Mucosa of descending colon (tissue), 3 donors: ENCODE measurements around the gene HMOX1. TPM values are rescaled to one million over a fixed set of nuclear protein-coding genes. Genes with fewer than 3 reads are reported as not detected.

Source experiments
- ATAC-seq: fragments of 200-7000 bp; cut with Tn5 transposase; one replicate; pipeline ENCODE4 v1.9.1; 2020; ENCODE audit warnings: mild to moderate bottlenecking, moderate library complexity
- DNase-seq, 3 donors: peaks; one replicate each; pipeline ENCODE4 v3.0.0-alpha.2; 2020
- H3K36me3 ChIP-seq: fragments of 200-600 bp; one replicate; pipeline ENCODE4 v1.8.0; 2021; ENCODE audit warnings: low read depth, mild to moderate bottlenecking
- H3K4me1 ChIP-seq: fragments of 200-600 bp; one replicate; pipeline ENCODE4 v1.8.0; 2021; ENCODE audit warnings: low read depth, mild to moderate bottlenecking
- H3K4me3 ChIP-seq: fragments of 200-600 bp; one replicate; pipeline ENCODE4 v1.8.0; 2021; ENCODE audit warnings: mild to moderate bottlenecking
- H3K9me3 ChIP-seq: fragments of 200-600 bp; one replicate; pipeline ENCODE4 v1.8.0; 2021; ENCODE audit warnings: mild to moderate bottlenecking
- intact Hi-C, 2 donors: fragments of 100-400 bp; cut with DNase I in 1 of 2; cut with micrococcal nuclease in 1 of 2; formaldehyde crosslinking; loops; one replicate each; pipeline versions ENCODE4 v1.11.0 to v1.11.1; 2022; cut with DNase I, micrococcal nuclease
- long read RNA-seq, 2 donors: library from polyadenylated mRNA; unstranded; transcript quantifications; one replicate each; pipeline ENCODE4 v2.0.0, GENCODE V29; 2019 to 2021
- total RNA-seq, 3 donors: library from RNA; stranded (reverse); fragmentation: NEBNext Ultra II Directional in 2 of 3; extraction: Animal tissue kit (Norgen Biotek cat#: 25700) in 2 of 3; gene quantifications; one replicate each; pipeline versions ENCODE4 v1.2.1 to v1.2.4, GENCODE V29; 2021 to 2023
- TF ChIP-seq, protein P1 (sequence below): fragments of 200-600 bp; IDR thresholded peaks from one replicate; pipeline ENCODE4 v1.8.0; 2022; ENCODE audit warnings: antibody characterized with exemption, mild to moderate bottlenecking
- donor health status: DM: no; HTN: no; CAD: no; lungs with moderate emphysema.
- donor health status: DM: no; HTN: no; CAD: no.
- donor health status: DM: no; HTN: yes; CAD: no.

Gene HMOX1
- total RNA-seq: 10 to 100 TPM; 33.8 to 71.4 (median 55.5) TPM
- long read RNA-seq, donor 1, transcript HMOX1-201 (5 exons, 1,822 nt): major isoform, 6 of 9 reads
- long read RNA-seq, donor 1, partial matches to known transcripts: 2 of 9 reads
- long read RNA-seq, donor 1, other reads (novel, unspliced or antisense): 1 of 9 reads
- long read RNA-seq, donor 2, transcript HMOX1-201 (5 exons, 1,822 nt): major isoform, 30 of 36 reads
- long read RNA-seq, donor 2, partial matches to known transcripts: 3 of 36 reads
- long read RNA-seq, donor 2, other reads (novel, unspliced or antisense): 3 of 36 reads

GRCh38 chr22:35380537-35381423, at the start of gene HMOX1:
TSS of gene HMOX1 (plus strand) at chr22:35381096. CDS start at chr22:35381174, 78 bp downstream.
- DNase-seq (peak; percentile 92 to 95 (median 94)), ATAC-seq (peak; percentile 79)
- peaks cover 46% of the 10 kb centered on the region for H3K4me1 ChIP-seq
- TF ChIP-seq, protein P1, sequence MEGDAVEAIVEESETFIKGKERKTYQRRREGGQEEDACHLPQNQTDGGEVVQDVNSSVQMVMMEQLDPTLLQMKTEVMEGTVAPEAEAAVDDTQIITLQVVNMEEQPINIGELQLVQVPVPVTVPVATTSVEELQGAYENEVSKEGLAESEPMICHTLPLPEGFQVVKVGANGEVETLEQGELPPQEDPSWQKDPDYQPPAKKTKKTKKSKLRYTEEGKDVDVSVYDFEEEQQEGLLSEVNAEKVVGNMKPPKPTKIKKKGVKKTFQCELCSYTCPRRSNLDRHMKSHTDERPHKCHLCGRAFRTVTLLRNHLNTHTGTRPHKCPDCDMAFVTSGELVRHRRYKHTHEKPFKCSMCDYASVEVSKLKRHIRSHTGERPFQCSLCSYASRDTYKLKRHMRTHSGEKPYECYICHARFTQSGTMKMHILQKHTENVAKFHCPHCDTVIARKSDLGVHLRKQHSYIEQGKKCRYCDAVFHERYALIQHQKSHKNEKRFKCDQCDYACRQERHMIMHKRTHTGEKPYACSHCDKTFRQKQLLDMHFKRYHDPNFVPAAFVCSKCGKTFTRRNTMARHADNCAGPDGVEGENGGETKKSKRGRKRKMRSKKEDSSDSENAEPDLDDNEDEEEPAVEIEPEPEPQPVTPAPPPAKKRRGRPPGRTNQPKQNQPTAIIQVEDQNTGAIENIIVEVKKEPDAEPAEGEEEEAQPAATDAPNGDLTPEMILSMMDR: no peak
- H3K36me3 ChIP-seq: no peaks in the 10 kb centered on the region
- intact Hi-C loops: no loop called here
- no peaks in the 10 kb centered on the region for H3K9me3 ChIP-seq
- peak within 1 kb of the TSS; percentile 29 for H3K4me3 ChIP-seq

GRCh38 chr22:35332278-35332677, 48.6 kb upstream of the HMOX1 start:
- no peak overlapping the region for H3K4me3 ChIP-seq
- intact Hi-C loops: no loop called here
- peaks cover 5% of the 10 kb centered on the region for H3K36me3 ChIP-seq
- DNase-seq (no peak), ATAC-seq (no peak)
- H3K9me3 ChIP-seq: no peaks in the 10 kb centered on the region
- peaks cover 18% of the 10 kb centered on the region for H3K4me1 ChIP-seq
- TF ChIP-seq, protein P1: no peak

- intact Hi-C loops: no loop called here
- Histone ChIP-seq H3K4me1 (peaks cover 18% of the 10 kb centered on the region), H3K36me3 (peaks cover 5% of the 10 kb centered on the region), H3K9me3 (no peaks in the 10 kb centered on the region), H3K4me3 (no peak overlapping the region)
- TF ChIP-seq, protein P1: no peak
- no peak for ATAC-seq
- DNase-seq: peak in 1 of 3 donors; percentile 23
These were observed 47.7 kb upstream of the HMOX1 start for GRCh38 chr22:35333220-35333619.

DNA sequence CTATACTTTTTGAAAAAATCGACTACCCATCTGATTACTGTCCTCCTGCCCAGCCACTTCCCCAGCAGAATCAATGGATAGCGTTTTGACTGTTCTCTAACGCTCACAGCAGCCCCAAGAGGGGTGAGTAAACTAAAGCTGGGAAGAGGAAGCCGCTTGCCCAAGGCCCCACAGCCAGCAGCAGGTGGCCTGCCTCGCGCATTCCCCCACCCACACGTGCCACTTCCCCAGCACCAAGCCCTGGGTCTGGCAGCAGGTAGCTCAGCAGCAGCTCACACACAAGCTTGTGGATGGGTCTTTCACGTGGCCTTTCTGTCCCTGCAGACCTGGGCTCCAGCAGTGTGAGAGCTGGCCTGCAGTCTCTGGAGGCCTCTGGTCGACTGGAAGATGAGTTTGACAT, 46.9 kb upstream of the HMOX1 start:
- TF ChIP-seq, protein P1: no peak
- no peak for ATAC-seq
- Histone ChIP-seq H3K9me3 (no peaks in the 10 kb centered on the region), H3K4me3 (no peak overlapping the region), H3K4me1 (peaks cover 18% of the 10 kb centered on the region), H3K36me3 (peaks cover 5% of the 10 kb centered on the region)
- intact Hi-C loops: no loop called here
- DNase-seq: no peak

DNA sequence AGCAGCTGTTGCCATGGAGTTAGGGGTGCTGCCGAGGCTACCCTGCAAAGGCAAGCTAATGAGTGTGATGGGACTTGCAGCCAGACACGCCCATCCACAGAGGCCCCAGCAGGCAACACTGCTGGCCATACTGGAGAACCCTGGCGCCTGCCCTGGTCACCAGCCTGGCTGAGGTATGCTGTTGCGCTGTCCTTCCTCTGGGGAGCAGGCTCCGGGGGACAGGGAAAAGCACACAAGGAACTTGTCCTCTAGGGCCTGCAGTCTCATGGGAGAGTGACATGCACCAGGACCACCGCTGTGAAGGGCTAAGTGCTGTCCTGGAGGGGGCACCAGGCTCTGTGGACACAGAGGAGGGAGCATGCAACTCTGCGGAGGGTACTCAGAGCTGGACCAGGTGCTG, 45.4 kb upstream of the HMOX1 start:
- intact Hi-C loops: no loop called here
- Histone ChIP-seq H3K9me3 (no peaks in the 10 kb centered on the region), H3K4me3 (no peak overlapping the region), H3K36me3 (peaks cover 7% of the 10 kb centered on the region), H3K4me1 (peaks cover 5% of the 10 kb centered on the region)
- DNase-seq: no peak
- TF ChIP-seq, protein P1: no peak
- no peak for ATAC-seq
